Thoracic aorta (tissue), 2 donors: ENCODE data around the gene MZT1. TPM values are rescaled to one million over a fixed set of nuclear protein-coding genes. Genes with fewer than 3 reads are reported as not detected.

Experiments
- ATAC-seq: fragments of 150-250 bp; one replicate; pipeline ENCODE4 v1.8.0; 2017; ENCODE audit warnings: low read depth; ENCODE audit not compliant: insufficient number of reproducible peaks, low FRiP score
- DNase-seq: peaks from one replicate; pipeline ENCODE4 v3.0.0-alpha.2; 2020; ENCODE audit warnings: low spot score
- H3K27ac ChIP-seq, 2 donors: fragments of 200-600 bp; sonication (generic); 1 replicate in 1 of 2; 2 replicates in 1 of 2; pipeline ENCODE4 v1.5.1; 2016; ENCODE audit warnings: mild to moderate bottlenecking in 2 of 2, moderate library complexity in 2 of 2
- H3K27me3 ChIP-seq: fragments of 200-600 bp; sonication (generic); replicated peaks from 2 replicates; pipeline ENCODE4 v1.6.0; 2016; ENCODE audit warnings: mild to moderate bottlenecking; ENCODE audit not compliant: insufficient read depth
- H3K36me3 ChIP-seq: fragments of 200-600 bp; sonication (generic); one replicate; pipeline ENCODE4 v1.5.1; 2016
- H3K4me1 ChIP-seq, 2 donors: fragments of 200-600 bp; sonication (generic); 1 replicate in 1 of 2; 2 replicates in 1 of 2; pipeline versions ENCODE4 v1.5.1 to v1.6.0; 2016; ENCODE audit warnings: low read depth in 2 of 2, mild to moderate bottlenecking in 1 of 2; ENCODE audit not compliant: control insufficient read depth in 1 of 2
- H3K4me3 ChIP-seq: fragments of 200-600 bp; sonication (generic); 2 replicates; pipeline ENCODE4 v1.5.1; 2016; ENCODE audit warnings: mild to moderate bottlenecking
- H3K9me3 ChIP-seq: fragments of 200-600 bp; sonication (generic); 2 replicates; pipeline ENCODE4 v1.5.1; 2016
- CTCF ChIP-seq: fragments of 200-600 bp; sonication (generic); IDR thresholded peaks from one replicate; pipeline ENCODE4 v1.5.1; 2019; ENCODE audit warnings: antibody characterized with exemption
- total RNA-seq, 2 donors: library from RNA; depleted of rRNA; stranded (reverse); fragments of >200 nt; gene quantifications; one replicate each; pipeline versions ENCODE4 v1.1.0 to v1.2.3, GENCODE V29; 2016

MZT1 gene
- total RNA-seq, 2 donors from 2014 or later: 5.1 to 8.0 TPM

GRCh38 chr13:72754111-72754510 lies 26.7 kb upstream of the MZT1 start:
- peaks cover 32% of the 10 kb centered on the region for H3K36me3 ChIP-seq
- no peak overlapping the region for H3K4me3 ChIP-seq
- H3K4me1 ChIP-seq: no peaks in the 10 kb centered on the region
- no peak for ATAC-seq
- no peak for TF ChIP-seq CTCF
- no peaks in the 10 kb centered on the region for H3K27me3 ChIP-seq
- DNase-seq: no peak
- no peaks in the 10 kb centered on the region for H3K9me3 ChIP-seq
- H3K27ac ChIP-seq: no peak overlapping the region

- Histone ChIP-seq H3K9me3 (no peaks in the 10 kb centered on the region), H3K27me3 (no peaks in the 10 kb centered on the region), H3K27ac (no peak overlapping the region), H3K36me3 (peaks cover 16% of the 10 kb centered on the region), H3K4me1 (no peaks in the 10 kb centered on the region), H3K4me3 (no peak overlapping the region)
- DNase-seq (no peak), ATAC-seq (no peak)
- TF ChIP-seq CTCF: no peak
Measured at GRCh38 chr13:72751220-72751619, 23.8 kb upstream of the MZT1 start.

GRCh38 chr13:72745260-72745659 lies 17.8 kb upstream of the MZT1 start:
- H3K4me3 ChIP-seq: no peak overlapping the region
- ATAC-seq: no peak
- TF ChIP-seq CTCF: no peak

GRCh38 chr13:72740015-72740414 lies 12.6 kb upstream of the MZT1 start:
- Histone ChIP-seq H3K9me3 (no peaks in the 10 kb centered on the region), H3K27me3 (no peaks in the 10 kb centered on the region), H3K27ac (no peak overlapping the region), H3K4me3 (no peak overlapping the region), H3K4me1 (no peaks in the 10 kb centered on the region), H3K36me3 (peaks cover 5% of the 10 kb centered on the region)
- ATAC-seq (no peak), DNase-seq (no peak)
- TF ChIP-seq CTCF: no peak

More at GRCh38 chr13:72745260-72745659, 17.8 kb upstream of the MZT1 start:
- Histone ChIP-seq H3K4me1 (no peaks in the 10 kb centered on the region), H3K36me3 (no peaks in the 10 kb centered on the region), H3K27ac (no peak overlapping the region), H3K27me3 (no peaks in the 10 kb centered on the region), H3K9me3 (no peaks in the 10 kb centered on the region)
- no peak for DNase-seq

GRCh38 chr13:72737033-72737432 lies 9.6 kb upstream of the MZT1 start:
- Histone ChIP-seq H3K9me3 (no peaks in the 10 kb centered on the region), H3K36me3 (peaks cover 5% of the 10 kb centered on the region), H3K27me3 (no peaks in the 10 kb centered on the region), H3K4me1 (no peaks in the 10 kb centered on the region), H3K27ac (no peak overlapping the region), H3K4me3 (no peak overlapping the region)
- DNase-seq: no peak
- ATAC-seq: no peak
- no peak for TF ChIP-seq CTCF
